ENCODE data around the gene LRP1B. TPM values are rescaled to one million over a fixed set of nuclear protein-coding genes. Genes with fewer than 3 reads are reported as not detected.

LRP1B gene
- total and polyA plus RNA-seq, 2 of the 8 experiments (the other 6 are each of a cell fraction or from before 2014, with no cell fraction given) = 0.03 TPM; not detected in 1

DNA sequence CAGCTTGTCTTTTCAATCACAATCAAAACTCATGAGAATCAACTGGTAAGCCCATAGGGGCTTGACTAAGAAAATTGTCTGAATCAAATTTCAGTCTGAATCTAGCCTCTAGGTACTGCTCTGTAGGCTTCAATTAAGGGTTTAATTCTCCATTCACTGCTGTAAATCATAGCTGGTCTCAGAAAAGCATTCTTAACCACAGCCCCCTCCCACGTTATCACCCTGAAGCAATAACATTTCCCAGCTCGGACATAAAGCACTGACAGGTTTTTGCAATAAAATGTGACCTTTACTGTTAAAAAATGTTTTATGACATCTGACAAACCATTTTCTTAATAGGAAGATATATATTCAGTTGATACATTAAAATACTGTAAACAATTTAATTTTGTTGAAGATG lies 55.0 kb downstream of the LRP1B start:
- Histone ChIP-seq H4K8ac (ENCODE audit: extremely low read depth, insufficient read depth, low read length) (no peak overlapping the region), H3K14ac (ENCODE audit: insufficient read length) (no peak overlapping the region), H3K4me2 (ENCODE audit: insufficient read depth in 1 of 2, low read depth in 2 of 2, low read length in 2 of 2) (no peak overlapping the region), H2BK12ac (ENCODE audit: low read depth, low read length) (no peak overlapping the region), H3K36me3 (ENCODE audit: control insufficient read depth in 2 of 4, insufficient read depth in 4 of 4, low read length in 3 of 4) (no peaks in the 10 kb centered on the region), H2BK15ac (ENCODE audit: low read length) (no peak overlapping the region), H2AFZ (ENCODE audit: low read length) (no peak overlapping the region), H3K27ac (ENCODE audit: low read depth, low read length) (no peak overlapping the region), H3K4me3 (ENCODE audit: extremely low read depth in 1 of 4, insufficient read depth in 2 of 4, low read depth in 3 of 4, low read length in 4 of 4) (no peak overlapping the region), H3K79me2 (ENCODE audit: control insufficient read depth in 1 of 2, insufficient read depth in 2 of 2, low read length in 2 of 2) (no peaks in the 10 kb centered on the region), H3K18ac (ENCODE audit: extremely low read depth, low read length) (no peak overlapping the region), H2BK20ac (ENCODE audit: low read length) (no peak overlapping the region), H2AK5ac (ENCODE audit: low read depth, low read length) (no peak overlapping the region), H3K23me2 (ENCODE audit: low read depth, low read length) (no peaks in the 10 kb centered on the region), H3K23ac (ENCODE audit: insufficient read length) (no peak overlapping the region), H3K79me1 (ENCODE audit: low read depth, low read length) (no peaks in the 10 kb centered on the region), H3K9ac (replicated peaks in 1 of 4; ENCODE audit: extremely low read depth in 1 of 4, low read depth in 3 of 4, low read length in 3 of 4) (no peak overlapping the region), H3K4ac (replicated peaks; ENCODE audit: insufficient read length, low read depth, low read length) (no peak overlapping the region), H3K56ac (replicated peaks; ENCODE audit: insufficient read length, low read depth, low read length) (no peak overlapping the region), H2BK5ac (ENCODE audit: low read depth, low read length) (no peak overlapping the region), H3K4me1 (replicated peaks in 1 of 4; ENCODE audit: control insufficient read depth in 3 of 4, insufficient read depth in 4 of 4, low read length in 3 of 4) (no peaks in the 10 kb centered on the region), H2BK120ac (replicated peaks; ENCODE audit: low read depth, low read length) (no peak overlapping the region), H3K27me3 (replicated peaks in 1 of 4; ENCODE audit: control insufficient read depth in 3 of 4, extremely low read depth in 1 of 4, insufficient read depth in 3 of 4, low read length in 3 of 4) (no peaks in the 10 kb centered on the region), H4K20me1 (replicated peaks in 1 of 2; ENCODE audit: control insufficient read depth in 1 of 2, insufficient read depth in 2 of 2, low read length in 2 of 2) (no peaks in the 10 kb centered on the region), H4K91ac (replicated peaks; ENCODE audit: insufficient read length, low read length) (no peak overlapping the region), H3K9me3 (ENCODE audit: insufficient read depth in 2 of 2, low read depth in 1 of 2, low read length in 1 of 2) (no peaks in the 10 kb centered on the region), H4K5ac (ENCODE audit: insufficient read length, low read depth, low read length) (no peak overlapping the region)
- 93% methylated on average over 2 of the region's 2 CpGs; no CpG with 5 or more reads in 1 of the 2 experiments for WGBS, 2 experiments (ENCODE audit: extremely low coverage in 1 of 2, insufficient coverage in 1 of 2, insufficient read length in 1 of 2, insufficient replicate concordance in 2 of 2, low coverage in 1 of 2, low lambda C conversion rate in 2 of 2, missing lambda C conversion rate in 1 of 2)
- DNase-seq (ENCODE audit: low read depth in 1 of 2, low spot score in 2 of 2) (no peak), FAIRE-seq (no peak)
- ChIA-PET CTCF (ENCODE audit: partially characterized antibody) (no interaction called here), POLR2A (ENCODE audit: partially characterized antibody) (no interaction called here)
- TF ChIP-seq RAD21 (IDR thresholded peaks at IDR 0.05 in 1 of 2, conservative IDR thresholded peaks at IDR 0.05 in 1 of 2; ENCODE audit: low read depth in 2 of 2, low read length in 2 of 2) = no peak
- no peak for TF ChIP-seq RXRA (IDR thresholded peaks at IDR 0.05; ENCODE audit: insufficient read depth, low read depth, low read length)
- TF ChIP-seq SUZ12 (IDR thresholded peaks at IDR 0.05; ENCODE audit: low read length) = no peak
- TF ChIP-seq TAF1 (IDR thresholded peaks at IDR 0.05; ENCODE audit: low read depth, low read length) = no peak
- no peak for TF ChIP-seq CTBP2 (IDR thresholded peaks at IDR 0.05; ENCODE audit: borderline replicate concordance, insufficient read depth, insufficient read length, low read length)

Measured in H1 (cell line).